Suprapubic skin (tissue), 4 donors: ENCODE measurements around the gene TMEM184B. TPM values are rescaled to one million over a fixed set of nuclear protein-coding genes. Genes with fewer than 3 reads are reported as not detected.

Source experiments
- DNase-seq, 2 donors: peaks; one replicate each; pipeline ENCODE4 v3.0.0-alpha.2; 2019; ENCODE audit warnings: low spot score in 2 of 2
- H3K27ac ChIP-seq: fragments of 200-600 bp; sonication (generic); one replicate; pipeline ENCODE4 v1.5.1; 2019
- H3K27me3 ChIP-seq: fragments of 200-600 bp; sonication (generic); one replicate; pipeline ENCODE4 v1.5.1; 2019
- H3K36me3 ChIP-seq: fragments of 200-600 bp; sonication (generic); one replicate; pipeline ENCODE4 v1.5.1; 2019
- H3K4me1 ChIP-seq: fragments of 200-600 bp; sonication (generic); one replicate; pipeline ENCODE4 v1.5.1; 2019
- H3K4me3 ChIP-seq: fragments of 200-600 bp; sonication (generic); one replicate; pipeline ENCODE4 v1.5.1; 2019; ENCODE audit warnings: mild to moderate bottlenecking
- H3K9me3 ChIP-seq: fragments of 200-600 bp; sonication (generic); one replicate; pipeline ENCODE4 v1.5.1; 2019
- CTCF ChIP-seq, 2 donors: fragments of 200-600 bp in 1 of 2; fragments of 450-650 bp in 1 of 2; sonication (generic) in 1 of 2; IDR thresholded peaks; one replicate each; pipeline ENCODE4 v1.5.1; 2016 to 2019; ENCODE audit warnings: antibody characterized with exemption in 2 of 2, mild to moderate bottlenecking in 1 of 2, moderate library complexity in 1 of 2
- EP300 ChIP-seq: sonication (generic); formaldehyde crosslinking; IDR thresholded peaks from one replicate; pipeline ENCODE4 v1.6.1; 2017; ENCODE audit warnings: antibody characterized with exemption
- POLR2A ChIP-seq, 2 donors: fragments of 450-650 bp; IDR thresholded peaks; one replicate each; pipeline ENCODE4 v1.6.1; 2017; ENCODE audit warnings: antibody characterized with exemption in 2 of 2, mild to moderate bottlenecking in 2 of 2, moderate library complexity in 2 of 2
- POLR2AphosphoS5 ChIP-seq, 3 donors: sonication (generic); formaldehyde crosslinking; IDR thresholded peaks; one replicate each; pipeline ENCODE4 v1.6.1; 2017; ENCODE audit warnings: antibody characterized with exemption in 3 of 3
- WGBS: methylation state at CpG from one replicate; pipeline ENCODE4 v1.1.5; 2018; 5-methylcytosine and 5-hydroxymethylcytosine counted together
- total RNA-seq, 4 donors: library from RNA; depleted of rRNA; stranded (reverse); fragments of >200 nt; gene quantifications; one replicate each; pipeline ENCODE4 v1.1.0, GENCODE V29; 2016

TMEM184B gene
- total RNA-seq, 4 donors from 2014 or later, result 41.5 to 54.9 (median 46.0) TPM

GRCh38 chr22:38204784-38205183 is 68.0 kb downstream of the TMEM184B start:
- Histone ChIP-seq H3K9me3 (no peaks in the 10 kb centered on the region), H3K36me3 (no peaks in the 10 kb centered on the region), H3K27ac (peak overlapping the region; percentile 100), H3K27me3 (no peaks in the 10 kb centered on the region), H3K4me3 (peak overlapping the region; percentile 2), H3K4me1 (peaks cover 37% of the 10 kb centered on the region)
- peak in 1 of 2 donors; percentile 61 for DNase-seq
- 71% methylated on average over 7 of the region's 7 CpGs for WGBS
- TF ChIP-seq EP300, result no peak
- no peak for TF ChIP-seq POLR2AphosphoS5 (IDR thresholded peaks at IDR 0.05)
- no peak for TF ChIP-seq CTCF (IDR thresholded peaks at IDR 0.05)
- TF ChIP-seq POLR2A (IDR thresholded peaks at IDR 0.05), result no peak

DNA sequence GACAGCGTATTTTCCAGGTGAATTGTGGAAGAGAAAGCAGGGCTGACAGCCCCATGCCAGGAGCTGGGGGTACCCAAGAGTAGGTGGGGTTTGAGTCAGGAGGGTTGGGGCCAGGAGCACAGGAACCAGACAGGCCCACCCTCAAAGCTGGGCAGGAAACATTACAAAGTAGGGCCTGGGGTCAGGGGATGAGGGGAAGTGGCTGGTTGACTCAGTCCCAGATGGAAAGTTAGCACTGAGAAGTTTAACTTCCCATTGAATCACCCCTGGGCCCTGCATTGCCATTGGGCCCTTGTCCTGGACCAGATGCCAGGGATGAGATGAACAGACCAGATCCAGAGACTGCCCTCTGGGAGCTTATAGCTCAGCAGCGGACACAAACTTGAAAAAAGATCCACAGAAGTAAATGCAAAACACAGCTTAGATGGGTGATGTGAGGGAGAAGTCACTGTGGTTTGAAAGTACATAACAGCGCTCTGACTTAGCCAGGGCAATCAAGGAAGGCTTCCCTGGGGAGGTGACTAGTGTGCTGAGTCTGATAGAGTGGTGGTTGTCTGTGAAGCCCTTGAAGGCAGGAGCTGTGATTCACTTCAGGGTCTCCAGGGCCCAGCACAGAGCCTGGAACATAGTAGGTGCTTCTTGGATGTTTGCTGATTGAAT is 68.8 kb downstream of the TMEM184B start:
- H3K4me3 ChIP-seq, result peak overlapping the region; percentile 95
- peak overlapping the region; percentile 100 for H3K27ac ChIP-seq
- WGBS, result 82% methylated on average over 3 of the region's 3 CpGs

GRCh38 chr22:38203090-38203810 is 69.6 kb downstream of the TMEM184B start:
- peaks cover 37% of the 10 kb centered on the region for H3K4me1 ChIP-seq
- H3K9me3 ChIP-seq, result no peaks in the 10 kb centered on the region
- peak overlapping the region; percentile 95 for H3K4me3 ChIP-seq
- no peak for TF ChIP-seq POLR2AphosphoS5 (IDR thresholded peaks at IDR 0.05)
- no peak for TF ChIP-seq POLR2A (IDR thresholded peaks at IDR 0.05)
- TF ChIP-seq EP300, result no peak
- no peak for TF ChIP-seq CTCF (IDR thresholded peaks at IDR 0.05)
- DNase-seq, result peak in 1 of 2 donors; percentile 80
- no peaks in the 10 kb centered on the region for H3K27me3 ChIP-seq
- WGBS, result 18% methylated on average over 5 of the region's 19 CpGs
- peak overlapping the region; percentile 100 for H3K27ac ChIP-seq
- no peaks in the 10 kb centered on the region for H3K36me3 ChIP-seq

More for the DNA sequence above, 68.8 kb downstream of the TMEM184B start:
- H3K27me3 ChIP-seq, result no peaks in the 10 kb centered on the region
- H3K36me3 ChIP-seq, result no peaks in the 10 kb centered on the region
- TF ChIP-seq POLR2A (IDR thresholded peaks at IDR 0.05) (no peak), POLR2AphosphoS5 (IDR thresholded peaks at IDR 0.05) (no peak), EP300 (no peak), CTCF (IDR thresholded peaks at IDR 0.05) (no peak)
- peak in 1 of 2 donors; percentile 65 for DNase-seq
- peaks cover 37% of the 10 kb centered on the region for H3K4me1 ChIP-seq
- no peaks in the 10 kb centered on the region for H3K9me3 ChIP-seq

GRCh38 chr22:38202437-38203089 is 70.2 kb downstream of the TMEM184B start:
- Histone ChIP-seq H3K4me3 (peak overlapping the region; percentile 95), H3K9me3 (no peaks in the 10 kb centered on the region), H3K4me1 (peaks cover 37% of the 10 kb centered on the region), H3K27ac (peak overlapping the region; percentile 100), H3K27me3 (no peaks in the 10 kb centered on the region), H3K36me3 (no peaks in the 10 kb centered on the region)
- WGBS, result 0% methylated on average over 10 of the region's 74 CpGs
- peak; percentile 95 to 97 for DNase-seq
- TF ChIP-seq POLR2AphosphoS5 (IDR thresholded peaks at IDR 0.05) (peak; percentile 72 to 86 (median 81)), EP300 (peak; percentile 85), CTCF (IDR thresholded peaks at IDR 0.05) (no peak), POLR2A (IDR thresholded peaks at IDR 0.05) (no peak)
